ENCODE results near the gene QRICH1.

DNA sequence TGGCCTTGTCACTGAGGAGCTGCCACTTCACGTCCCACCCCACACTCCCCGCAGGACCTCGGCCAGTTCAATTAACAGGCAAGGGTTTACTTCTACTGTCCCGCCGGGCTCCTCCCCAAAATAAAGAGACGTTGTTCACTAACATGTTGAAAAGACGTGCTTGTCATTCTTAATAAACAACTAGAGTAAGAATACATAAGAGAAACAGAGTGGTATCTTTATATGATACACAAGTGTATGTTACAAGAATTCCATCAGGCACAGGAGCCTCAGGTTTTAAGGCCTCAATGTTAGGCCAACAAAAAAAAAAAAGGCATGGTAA, 64.3 kb downstream of the QRICH1 start:
- no peak for TF ChIP-seq RELA (CRISPR knock-in tag; IDR thresholded peaks at IDR 0.05; ENCODE audit: borderline replicate concordance)
- TF ChIP-seq, protein P1, sequence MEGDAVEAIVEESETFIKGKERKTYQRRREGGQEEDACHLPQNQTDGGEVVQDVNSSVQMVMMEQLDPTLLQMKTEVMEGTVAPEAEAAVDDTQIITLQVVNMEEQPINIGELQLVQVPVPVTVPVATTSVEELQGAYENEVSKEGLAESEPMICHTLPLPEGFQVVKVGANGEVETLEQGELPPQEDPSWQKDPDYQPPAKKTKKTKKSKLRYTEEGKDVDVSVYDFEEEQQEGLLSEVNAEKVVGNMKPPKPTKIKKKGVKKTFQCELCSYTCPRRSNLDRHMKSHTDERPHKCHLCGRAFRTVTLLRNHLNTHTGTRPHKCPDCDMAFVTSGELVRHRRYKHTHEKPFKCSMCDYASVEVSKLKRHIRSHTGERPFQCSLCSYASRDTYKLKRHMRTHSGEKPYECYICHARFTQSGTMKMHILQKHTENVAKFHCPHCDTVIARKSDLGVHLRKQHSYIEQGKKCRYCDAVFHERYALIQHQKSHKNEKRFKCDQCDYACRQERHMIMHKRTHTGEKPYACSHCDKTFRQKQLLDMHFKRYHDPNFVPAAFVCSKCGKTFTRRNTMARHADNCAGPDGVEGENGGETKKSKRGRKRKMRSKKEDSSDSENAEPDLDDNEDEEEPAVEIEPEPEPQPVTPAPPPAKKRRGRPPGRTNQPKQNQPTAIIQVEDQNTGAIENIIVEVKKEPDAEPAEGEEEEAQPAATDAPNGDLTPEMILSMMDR (IDR thresholded peaks at IDR 0.05) = no peak
- TF ChIP-seq, protein P2, sequence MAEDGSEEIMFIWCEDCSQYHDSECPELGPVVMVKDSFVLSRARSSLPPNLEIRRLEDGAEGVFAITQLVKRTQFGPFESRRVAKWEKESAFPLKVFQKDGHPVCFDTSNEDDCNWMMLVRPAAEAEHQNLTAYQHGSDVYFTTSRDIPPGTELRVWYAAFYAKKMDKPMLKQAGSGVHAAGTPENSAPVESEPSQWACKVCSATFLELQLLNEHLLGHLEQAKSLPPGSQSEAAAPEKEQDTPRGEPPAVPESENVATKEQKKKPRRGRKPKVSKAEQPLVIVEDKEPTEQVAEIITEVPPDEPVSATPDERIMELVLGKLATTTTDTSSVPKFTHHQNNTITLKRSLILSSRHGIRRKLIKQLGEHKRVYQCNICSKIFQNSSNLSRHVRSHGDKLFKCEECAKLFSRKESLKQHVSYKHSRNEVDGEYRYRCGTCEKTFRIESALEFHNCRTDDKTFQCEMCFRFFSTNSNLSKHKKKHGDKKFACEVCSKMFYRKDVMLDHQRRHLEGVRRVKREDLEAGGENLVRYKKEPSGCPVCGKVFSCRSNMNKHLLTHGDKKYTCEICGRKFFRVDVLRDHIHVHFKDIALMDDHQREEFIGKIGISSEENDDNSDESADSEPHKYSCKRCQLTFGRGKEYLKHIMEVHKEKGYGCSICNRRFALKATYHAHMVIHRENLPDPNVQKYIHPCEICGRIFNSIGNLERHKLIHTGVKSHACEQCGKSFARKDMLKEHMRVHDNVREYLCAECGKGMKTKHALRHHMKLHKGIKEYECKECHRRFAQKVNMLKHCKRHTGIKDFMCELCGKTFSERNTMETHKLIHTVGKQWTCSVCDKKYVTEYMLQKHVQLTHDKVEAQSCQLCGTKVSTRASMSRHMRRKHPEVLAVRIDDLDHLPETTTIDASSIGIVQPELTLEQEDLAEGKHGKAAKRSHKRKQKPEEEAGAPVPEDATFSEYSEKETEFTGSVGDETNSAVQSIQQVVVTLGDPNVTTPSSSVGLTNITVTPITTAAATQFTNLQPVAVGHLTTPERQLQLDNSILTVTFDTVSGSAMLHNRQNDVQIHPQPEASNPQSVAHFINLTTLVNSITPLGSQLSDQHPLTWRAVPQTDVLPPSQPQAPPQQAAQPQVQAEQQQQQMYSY (CRISPR knock-in tag; IDR thresholded peaks at IDR 0.05) = no peak
- TF ChIP-seq TEAD4 (CRISPR knock-in tag; IDR thresholded peaks at IDR 0.05) = no peak
- TF ChIP-seq, protein P3, sequence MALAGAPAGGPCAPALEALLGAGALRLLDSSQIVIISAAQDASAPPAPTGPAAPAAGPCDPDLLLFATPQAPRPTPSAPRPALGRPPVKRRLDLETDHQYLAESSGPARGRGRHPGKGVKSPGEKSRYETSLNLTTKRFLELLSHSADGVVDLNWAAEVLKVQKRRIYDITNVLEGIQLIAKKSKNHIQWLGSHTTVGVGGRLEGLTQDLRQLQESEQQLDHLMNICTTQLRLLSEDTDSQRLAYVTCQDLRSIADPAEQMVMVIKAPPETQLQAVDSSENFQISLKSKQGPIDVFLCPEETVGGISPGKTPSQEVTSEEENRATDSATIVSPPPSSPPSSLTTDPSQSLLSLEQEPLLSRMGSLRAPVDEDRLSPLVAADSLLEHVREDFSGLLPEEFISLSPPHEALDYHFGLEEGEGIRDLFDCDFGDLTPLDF (CRISPR knock-in tag; IDR thresholded peaks at IDR 0.05) = no peak
- no peak for TF ChIP-seq ETV6 (CRISPR knock-in tag; IDR thresholded peaks at IDR 0.05)

Measured in WTC11 (cell line).